NT2/D1 (cell line): ENCODE data around the gene RBM47.

Experiments used
- SUZ12 ChIP-seq: IDR thresholded peaks from 2 replicates; pipeline ENCODE4 v1.6.1; 2011; ENCODE audit not compliant: insufficient read length, insufficient read depth; ENCODE audit errors: extremely low read depth
- YY1 ChIP-seq: IDR thresholded peaks from 2 replicates; pipeline ENCODE4 v1.6.1; 2011; ENCODE audit not compliant: insufficient read length, insufficient read depth
- ZNF274 ChIP-seq: IDR thresholded peaks from 2 replicates; pipeline ENCODE4 v1.6.1; 2011; ENCODE audit warnings: mild to moderate bottlenecking, low read depth, low read length

DNA sequence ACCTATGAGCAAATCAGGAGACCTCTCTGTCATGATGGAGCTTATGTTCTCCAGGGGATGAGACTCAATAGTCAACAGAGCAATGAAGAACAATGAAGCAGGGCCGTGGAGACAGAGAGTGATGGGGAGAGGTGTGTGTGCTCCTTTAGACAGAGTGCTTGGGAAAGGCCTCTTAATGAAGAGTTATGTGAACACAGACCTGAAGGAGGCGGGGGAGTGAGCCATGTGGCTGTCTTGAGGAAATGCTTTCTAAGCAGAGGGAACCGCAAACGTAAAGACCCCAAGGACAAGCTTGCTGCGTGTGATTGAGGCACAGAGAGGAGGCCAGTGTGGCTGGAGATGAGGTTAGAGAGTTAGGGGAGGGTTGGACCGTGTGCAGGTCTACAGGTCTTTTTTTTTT is 241.4 kb downstream of the RBM47 start:
- TF ChIP-seq SUZ12 (no peak), YY1 (no peak), ZNF274 (no peak)
